ENCODE results near the gene FUZ.

GRCh38 chr19:49847731-49848696, 34.9 kb upstream of the FUZ start:
- TF ChIP-seq CTCF (IDR thresholded peaks at IDR 0.05) = no peak
- TF ChIP-seq POLR2AphosphoS5 (IDR thresholded peaks at IDR 0.05) = no peak

Data from gastroesophageal sphincter (tissue), 3 donors.